Thyroid gland (tissue), 4 donors: Measurements from ENCODE around the gene FBXO41.

ENCODE experiments used
- CTCF ChIP-seq, 6 experiments: fragments of 200-600 bp in 3 of 6; fragments of 450-650 bp in 3 of 6; sonication (generic) in 3 of 6; IDR thresholded peaks; one replicate each; pipeline ENCODE4 v1.5.1; 2016 to 2019; ENCODE audit warnings: antibody characterized with exemption in 6 of 6, mild to moderate bottlenecking in 2 of 6, inconsistent platforms in 1 of 6, moderate library complexity in 1 of 6
- POLR2A ChIP-seq, 2 donors: fragments of 450-650 bp; IDR thresholded peaks; one replicate each; pipeline ENCODE4 v1.6.1; 2017; ENCODE audit warnings: antibody characterized with exemption in 2 of 2, mild to moderate bottlenecking in 2 of 2, moderate library complexity in 1 of 2

GRCh38 chr2:73255007-73255644 is 29.2 kb downstream of the FBXO41 start:
- TF ChIP-seq CTCF (IDR thresholded peaks at IDR 0.05) (no peak), POLR2A (IDR thresholded peaks at IDR 0.05) (no peak)
